Measurements from ENCODE around the gene ABCG1.

ABCG1 gene

GRCh38 chr21:42257091-42257765 is 38.3 kb downstream of the ABCG1 start:
- TF ChIP-seq CTCF (conservative IDR thresholded peaks at IDR 0.05; ENCODE audit: low read depth, low read length): no peak
- DNase-seq (ENCODE audit: low read depth): peak; percentile 35
- no peak overlapping the region for H3K4me3 ChIP-seq (ENCODE audit: low read depth, low read length)

- peak; percentile 86 for TF ChIP-seq CTCF (conservative IDR thresholded peaks at IDR 0.05; ENCODE audit: low read depth, low read length)
Observed at GRCh38 chr21:42258150-42258884, 39.4 kb downstream of the ABCG1 start.

GRCh38 chr21:42258885-42259407 is 40.0 kb downstream of the ABCG1 start:
- H3K4me3 ChIP-seq (ENCODE audit: low read depth, low read length): no peak overlapping the region
- no peak for TF ChIP-seq CTCF (conservative IDR thresholded peaks at IDR 0.05; ENCODE audit: low read depth, low read length)
- no peak for DNase-seq (ENCODE audit: low read depth)

More at GRCh38 chr21:42258150-42258884, 39.4 kb downstream of the ABCG1 start:
- no peak overlapping the region for H3K4me3 ChIP-seq (ENCODE audit: low read depth, low read length)
- DNase-seq (ENCODE audit: low read depth): peak; percentile 68

GRCh38 chr21:42260121-42260520 is 41.2 kb downstream of the ABCG1 start:
- H3K4me3 ChIP-seq (ENCODE audit: low read depth, low read length): no peak overlapping the region
- DNase-seq (ENCODE audit: low read depth): no peak
- no peak for TF ChIP-seq CTCF (conservative IDR thresholded peaks at IDR 0.05; ENCODE audit: low read depth, low read length)

- peak; percentile 5 for DNase-seq (ENCODE audit: low read depth)
- H3K4me3 ChIP-seq (ENCODE audit: low read depth, low read length): no peak overlapping the region
- no peak for TF ChIP-seq CTCF (conservative IDR thresholded peaks at IDR 0.05; ENCODE audit: low read depth, low read length)
Observed at GRCh38 chr21:42261829-42262200, 42.9 kb downstream of the ABCG1 start.

- no peak for TF ChIP-seq CTCF (conservative IDR thresholded peaks at IDR 0.05; ENCODE audit: low read depth, low read length)
- H3K4me3 ChIP-seq (ENCODE audit: low read depth, low read length): no peak overlapping the region
- peak; percentile 24 for DNase-seq (ENCODE audit: low read depth)
Observed at GRCh38 chr21:42262831-42263231, 43.9 kb downstream of the ABCG1 start.

All from choroid plexus epithelial cell (primary cell).